HCT116 (cell line): ENCODE measurements around the gene HOXD10. TPM values are rescaled to one million over a fixed set of nuclear protein-coding genes. Genes with fewer than 3 reads are reported as not detected.

Source experiments
- ATAC-seq: fragments of 200-7000 bp; cut with Tn5 transposase; 2 replicates; pipeline ENCODE4 v1.9.1; 2020; ENCODE audit warnings: mild to moderate bottlenecking, moderate library complexity
- BruUV-seq: library from RNA; stranded (reverse); fragments of 400-500 nt; replicated peaks from 2 replicates; lab custom pipeline; 2021; lab: Mats Ljungman, UMichigan
- CTCF ChIA-PET: fragments of 300-600 bp; sonication (Branson Sonifier 250); formaldehyde crosslinking; loops from one replicate; lab custom pipeline; 2021; ENCODE audit warnings: antibody characterized with exemption; lab: Charles Lee
- POLR2A ChIA-PET: fragments of 300-600, 350-600 bp; sonication (Branson Sonifier 250); formaldehyde crosslinking; loops from one replicate; lab custom pipeline; 2021; ENCODE audit warnings: antibody characterized with exemption; lab: Charles Lee
- RAD21 ChIA-PET, 2 experiments: fragments of 300-600 bp; sonication (Branson Sonifier 250); formaldehyde crosslinking; loops; one replicate each; lab custom pipeline; 2023; ENCODE audit warnings: low total read pairs in 2 of 2; ENCODE audit not compliant: uncharacterized antibody in 2 of 2, unreplicated experiment in 2 of 2, low non-redundant PET in 1 of 2; lab: Charles Lee
- DNase-seq: peaks from one replicate; pipeline ENCODE4 v3.0.0-alpha.2; 2010; ENCODE audit warnings: low read depth, low spot score
- H2AFZ ChIP-seq: fragments of 200-600 bp; shearing (Covaris generic), sonication (generic); 2 replicates; pipeline ENCODE4 v1.6.1; 2017; ENCODE audit warnings: low read depth, mixed run types, mixed read lengths, antibody characterized with exemption, low read length; ENCODE audit not compliant: poor library complexity, severe bottlenecking
- H3K27ac ChIP-seq: 2 replicates; pipeline ENCODE4 v1.5.1; 2012; ENCODE audit warnings: low read depth, low read length
- H3K27me3 ChIP-seq: fragments of 200-600 bp; sonication (generic); 2 replicates; pipeline ENCODE4 v1.6.1; 2016; ENCODE audit warnings: mixed run types, low read length, mixed read lengths; ENCODE audit not compliant: insufficient read depth
- H3K36me3 ChIP-seq, 2 experiments: fragments of 200-500 bp in 1 of 2; fragments of 200-600 bp in 1 of 2; sonication (Bioruptor generic) in 1 of 2; sonication (generic) in 1 of 2; 2 replicates each; pipeline versions ENCODE4 v1.5.1 to v1.6.1; 2014 to 2016; ENCODE audit warnings: low read length in 2 of 2, inconsistent platforms in 1 of 2, mixed read lengths in 1 of 2, mixed run types in 1 of 2; ENCODE audit not compliant: insufficient read depth in 2 of 2, control insufficient read depth in 1 of 2
- H3K4me1 ChIP-seq, 2 experiments: fragments of 200-600 bp in 1 of 2; sonication (generic) in 1 of 2; 2 replicates each; pipeline versions ENCODE4 v1.5.1 to v1.6.1; 2012 to 2017; ENCODE audit warnings: low read length in 2 of 2, inconsistent platforms in 1 of 2, mild to moderate bottlenecking in 1 of 2, mixed read lengths in 1 of 2, mixed run types in 1 of 2, moderate library complexity in 1 of 2; ENCODE audit not compliant: insufficient read depth in 2 of 2, control insufficient read depth in 1 of 2
- H3K4me2 ChIP-seq: fragments of 200-600 bp; sonication (generic); 2 replicates; pipeline ENCODE4 v1.6.1; 2017; ENCODE audit warnings: mixed run types, low read length, mixed read lengths
- H3K4me3 ChIP-seq, 2 experiments: fragments of 200-600 bp in 1 of 2; sonication (generic) in 1 of 2; replicated peaks in 1 of 2; 2 replicates each; pipeline ENCODE4 v1.5.1; 2011 to 2016; ENCODE audit warnings: low read length in 2 of 2, control low read depth in 1 of 2, low read depth in 1 of 2, mild to moderate bottlenecking in 1 of 2, mixed read lengths in 1 of 2, mixed run types in 1 of 2
- H3K79me2 ChIP-seq: fragments of 200-600 bp; sonication (generic); 2 replicates; pipeline ENCODE4 v1.6.1; 2017; ENCODE audit warnings: mild to moderate bottlenecking, mixed run types, low read length, moderate library complexity, mixed read lengths; ENCODE audit not compliant: insufficient read depth
- H3K9ac ChIP-seq: fragments of 200-600 bp; sonication (generic); 2 replicates; pipeline ENCODE4 v1.6.1; 2016; ENCODE audit warnings: low read length, mixed read lengths
- H3K9me2 ChIP-seq: fragments of 200-600 bp; sonication (generic), shearing (Covaris generic); 2 replicates; pipeline ENCODE4 v1.6.1; 2017; ENCODE audit warnings: mixed run types, mild to moderate bottlenecking, moderate library complexity; ENCODE audit not compliant: insufficient read depth
- H3K9me3 ChIP-seq, 2 experiments: fragments of 200-500 bp in 1 of 2; fragments of 200-600 bp in 1 of 2; sonication (Bioruptor generic) in 1 of 2; sonication (generic) in 1 of 2; 2 replicates each; pipeline ENCODE4 v1.6.1; 2014 to 2017; ENCODE audit warnings: low read length in 2 of 2, mixed read lengths in 2 of 2, inconsistent platforms in 1 of 2, low read depth in 1 of 2, mild to moderate bottlenecking in 1 of 2, mixed run types in 1 of 2, moderate library complexity in 1 of 2; ENCODE audit not compliant: control insufficient read depth in 1 of 2, insufficient read depth in 1 of 2
- H4K20me1 ChIP-seq: fragments of 200-600 bp; sonication (generic), shearing (Covaris generic); 2 replicates; pipeline ENCODE4 v1.6.1; 2017; ENCODE audit warnings: mixed run types, mild to moderate bottlenecking, moderate library complexity; ENCODE audit not compliant: insufficient read depth
- EGR1 ChIP-seq: IDR thresholded peaks from 2 replicates; pipeline ENCODE4 v1.6.1; 2012; ENCODE audit warnings: low read depth
- POLR2A ChIP-seq: IDR thresholded peaks from 2 replicates; pipeline ENCODE4 v1.7.0; 2011; ENCODE audit warnings: borderline replicate concordance; ENCODE audit not compliant: insufficient read depth, insufficient read length; ENCODE audit errors: extremely low read depth
- POLR2AphosphoS5 ChIP-seq: IDR thresholded peaks from 2 replicates; pipeline ENCODE4 v1.6.1; 2011; ENCODE audit warnings: mild to moderate bottlenecking, low read depth, low read length, moderate library complexity
- REST ChIP-seq: IDR thresholded peaks from 2 replicates; pipeline ENCODE4 v1.6.1; 2012; ENCODE audit warnings: low read depth
- SIN3A ChIP-seq: IDR thresholded peaks from 2 replicates; pipeline ENCODE4 v1.6.1; 2012; ENCODE audit warnings: low read depth
- ZFX ChIP-seq: fragments of 450-650 bp; IDR thresholded peaks from 2 replicates; pipeline ENCODE4 v1.6.1; 2017
- intact Hi-C: fragments of 100-400 bp; cut with micrococcal nuclease; formaldehyde crosslinking; loops from 2 replicates; pipeline ENCODE4 v1.10.0; 2022
- total RNA-seq: library from RNA; stranded (reverse); gene quantifications from one replicate; pipeline ENCODE4 v1.2.1, GENCODE V29; 2021; ENCODE audit not compliant: unreplicated experiment

HOXD10 gene
- total RNA-seq, 1 experiment from 2014 or later: not detected

- peak overlapping the region; percentile 40 to 58 for H3K4me3 ChIP-seq
- TF ChIP-seq POLR2A: no peak
- TF ChIP-seq SIN3A: peak; percentile 49; the same call in 1 of the 2 replicates
- H2AFZ ChIP-seq: no peak overlapping the region
- peaks cover 6 to 17% of the 10 kb centered on the region in 2 experiments; a peak in 3 of 4 replicates for H3K4me1 ChIP-seq
- H4K20me1 ChIP-seq: no peaks in the 10 kb centered on the region
- H3K9ac ChIP-seq: peak overlapping the region; percentile 31; the same call in 1 of the 2 replicates
- ChIA-PET CTCF (interaction anchor here (0.7 to 3.7 kb wide), 6 partner anchors 10 to 524 kb away, joined by 3 to 19 read pairs (median 4); no protein-coding TSS in a partner anchor), RAD21 (no interaction called here), POLR2A (no interaction called here)
- DNase-seq (no peak), ATAC-seq (no peak)
- no peaks in the 10 kb centered on the region for H3K9me3 ChIP-seq
- H3K27me3 ChIP-seq: no peaks in the 10 kb centered on the region
- H3K36me3 ChIP-seq: no peaks in the 10 kb centered on the region
- H3K9me2 ChIP-seq: no peaks in the 10 kb centered on the region
- no TSS peak for BruUV-seq
- H3K79me2 ChIP-seq: no peaks in the 10 kb centered on the region
- intact Hi-C loops: loop anchor here (5.0 kb wide), 3 partner anchors 703 to 1628 kb away; no protein-coding TSS in a partner anchor
- H3K4me2 ChIP-seq: peak overlapping the region; percentile 84
- peak overlapping the region; percentile 69 for H3K27ac ChIP-seq
These were observed 13.2 kb downstream of the HOXD10 start for GRCh38 chr2:176129813-176130146.

- ATAC-seq: peak; percentile 72
- ChIA-PET CTCF (interaction anchor here (0.7 to 3.7 kb wide), 7 partner anchors 10 to 524 kb away, joined by 3 to 19 read pairs (median 5); no protein-coding TSS in a partner anchor), RAD21 (no interaction called here), POLR2A (no interaction called here)
- Histone ChIP-seq H3K27ac (peak overlapping the region; percentile 69), H3K79me2 (no peaks in the 10 kb centered on the region), H4K20me1 (no peaks in the 10 kb centered on the region), H3K9ac (peak overlapping the region; percentile 32), H3K4me1 (peaks cover 6 to 18% of the 10 kb centered on the region in 2 experiments; a peak in 3 of 4 replicates), H3K4me2 (peak overlapping the region; percentile 84), H3K36me3 (no peaks in the 10 kb centered on the region), H3K9me3 (no peaks in the 10 kb centered on the region), H3K27me3 (no peaks in the 10 kb centered on the region), H2AFZ (peak overlapping the region; percentile 96), H3K9me2 (no peaks in the 10 kb centered on the region), H3K4me3 (peak overlapping the region; percentile 40 to 58)
- BruUV-seq: no TSS peak
- intact Hi-C loops: no loop called here
- DNase-seq: no peak
- 0 out of 2 replicates have a peak, but pooled peaks have one; percentile 25 for TF ChIP-seq POLR2AphosphoS5
- peak; percentile 59 for TF ChIP-seq ZFX
- TF ChIP-seq EGR1: peak; percentile 77
- TF ChIP-seq REST: no peak
These were observed 13.8 kb downstream of the HOXD10 start for GRCh38 chr2:176130147-176130956.
